Measurements from ENCODE around the gene C1S.

C1S gene

GRCh38 chr12:7093892-7094291 lies 33.4 kb downstream of the C1S start:
- H3K4me1 ChIP-seq (ENCODE audit: control insufficient read depth in 1 of 2, insufficient read depth in 2 of 2, low read length in 2 of 2) = peaks cover 4 to 17% of the 10 kb centered on the region in 2 donors

GRCh38 chr12:7096006-7096932 lies 35.8 kb downstream of the C1S start:
- peaks cover 6 to 12% of the 10 kb centered on the region in 2 donors for H3K36me3 ChIP-seq (ENCODE audit: control insufficient read depth in 1 of 2, insufficient read depth in 2 of 2, low read length in 2 of 2)
- H3K27me3 ChIP-seq (ENCODE audit: low read depth, low read length) = no peaks in the 10 kb centered on the region
- H3K9me3 ChIP-seq (ENCODE audit: control insufficient read depth in 1 of 2, low read length in 2 of 2) = no peaks in the 10 kb centered on the region
- no peak overlapping the region for H3K4me3 ChIP-seq (ENCODE audit: low read depth in 1 of 2, low read length in 2 of 2)
- peaks cover 4 to 14% of the 10 kb centered on the region in 2 donors for H3K4me1 ChIP-seq (ENCODE audit: control insufficient read depth in 1 of 2, insufficient read depth in 2 of 2, low read length in 2 of 2)
- no peak overlapping the region for H3K27ac ChIP-seq (ENCODE audit: low read length)

More at GRCh38 chr12:7093892-7094291, 33.4 kb downstream of the C1S start:
- H3K27me3 ChIP-seq (ENCODE audit: low read depth, low read length) = no peaks in the 10 kb centered on the region
- H3K9me3 ChIP-seq (ENCODE audit: control insufficient read depth in 1 of 2, low read length in 2 of 2) = no peaks in the 10 kb centered on the region
- H3K27ac ChIP-seq (ENCODE audit: low read length) = no peak overlapping the region
- no peak overlapping the region for H3K4me3 ChIP-seq (ENCODE audit: low read depth in 1 of 2, low read length in 2 of 2)
- H3K36me3 ChIP-seq (ENCODE audit: control insufficient read depth in 1 of 2, insufficient read depth in 2 of 2, low read length in 2 of 2) = peaks cover 0 to 13% of the 10 kb centered on the region in 2 donors

GRCh38 chr12:7096979-7097378 lies 36.5 kb downstream of the C1S start:
- Histone ChIP-seq H3K27me3 (ENCODE audit: low read depth, low read length) (no peaks in the 10 kb centered on the region), H3K27ac (ENCODE audit: low read length) (no peak overlapping the region), H3K9me3 (ENCODE audit: control insufficient read depth in 1 of 2, low read length in 2 of 2) (no peaks in the 10 kb centered on the region), H3K4me3 (ENCODE audit: low read depth in 1 of 2, low read length in 2 of 2) (no peak overlapping the region), H3K36me3 (ENCODE audit: control insufficient read depth in 1 of 2, insufficient read depth in 2 of 2, low read length in 2 of 2) (peaks cover 6 to 16% of the 10 kb centered on the region in 2 donors), H3K4me1 (ENCODE audit: control insufficient read depth in 1 of 2, insufficient read depth in 2 of 2, low read length in 2 of 2) (peaks cover 4 to 7% of the 10 kb centered on the region in 2 donors)

GRCh38 chr12:7099290-7099996 lies 38.9 kb downstream of the C1S start:
- Histone ChIP-seq H3K36me3 (ENCODE audit: control insufficient read depth in 1 of 2, insufficient read depth in 2 of 2, low read length in 2 of 2) (peaks cover 6 to 33% of the 10 kb centered on the region in 2 donors), H3K9me3 (ENCODE audit: control insufficient read depth in 1 of 2, low read length in 2 of 2) (no peaks in the 10 kb centered on the region), H3K4me3 (ENCODE audit: low read depth in 1 of 2, low read length in 2 of 2) (no peak overlapping the region), H3K4me1 (ENCODE audit: control insufficient read depth in 1 of 2, insufficient read depth in 2 of 2, low read length in 2 of 2) (no peaks in the 10 kb centered on the region), H3K27me3 (ENCODE audit: low read depth, low read length) (no peaks in the 10 kb centered on the region), H3K27ac (ENCODE audit: low read length) (no peak overlapping the region)

GRCh38 chr12:7100239-7100638 lies 39.7 kb downstream of the C1S start:
- Histone ChIP-seq H3K4me1 (ENCODE audit: control insufficient read depth in 1 of 2, insufficient read depth in 2 of 2, low read length in 2 of 2) (no peaks in the 10 kb centered on the region), H3K27me3 (ENCODE audit: low read depth, low read length) (no peaks in the 10 kb centered on the region), H3K4me3 (ENCODE audit: low read depth in 1 of 2, low read length in 2 of 2) (no peak overlapping the region), H3K9me3 (ENCODE audit: control insufficient read depth in 1 of 2, low read length in 2 of 2) (no peaks in the 10 kb centered on the region), H3K36me3 (ENCODE audit: control insufficient read depth in 1 of 2, insufficient read depth in 2 of 2, low read length in 2 of 2) (peaks cover 6 to 33% of the 10 kb centered on the region in 2 donors), H3K27ac (ENCODE audit: low read length) (no peak overlapping the region)

GRCh38 chr12:7101047-7101693 lies 40.7 kb downstream of the C1S start:
- peaks cover 6 to 33% of the 10 kb centered on the region in 2 donors for H3K36me3 ChIP-seq (ENCODE audit: control insufficient read depth in 1 of 2, insufficient read depth in 2 of 2, low read length in 2 of 2)
- H3K27ac ChIP-seq (ENCODE audit: low read length) = no peak overlapping the region
- H3K27me3 ChIP-seq (ENCODE audit: low read depth, low read length) = no peaks in the 10 kb centered on the region
- H3K4me3 ChIP-seq (ENCODE audit: low read depth in 1 of 2, low read length in 2 of 2) = no peak overlapping the region
- H3K4me1 ChIP-seq (ENCODE audit: control insufficient read depth in 1 of 2, insufficient read depth in 2 of 2, low read length in 2 of 2) = no peaks in the 10 kb centered on the region
- no peaks in the 10 kb centered on the region for H3K9me3 ChIP-seq (ENCODE audit: control insufficient read depth in 1 of 2, low read length in 2 of 2)

- H3K4me1 ChIP-seq (ENCODE audit: control insufficient read depth in 1 of 2, insufficient read depth in 2 of 2, low read length in 2 of 2) = no peaks in the 10 kb centered on the region
- no peak overlapping the region for H3K4me3 ChIP-seq (ENCODE audit: low read depth in 1 of 2, low read length in 2 of 2)
- H3K9me3 ChIP-seq (ENCODE audit: control insufficient read depth in 1 of 2, low read length in 2 of 2) = no peaks in the 10 kb centered on the region
- no peaks in the 10 kb centered on the region for H3K27me3 ChIP-seq (ENCODE audit: low read depth, low read length)
- peaks cover 9 to 33% of the 10 kb centered on the region in 2 donors for H3K36me3 ChIP-seq (ENCODE audit: control insufficient read depth in 1 of 2, insufficient read depth in 2 of 2, low read length in 2 of 2)
- no peak overlapping the region for H3K27ac ChIP-seq (ENCODE audit: low read length)
Observed at GRCh38 chr12:7101694-7102131, 41.2 kb downstream of the C1S start.

- H3K4me1 ChIP-seq (ENCODE audit: control insufficient read depth in 1 of 2, insufficient read depth in 2 of 2, low read length in 2 of 2) = no peaks in the 10 kb centered on the region
- no peaks in the 10 kb centered on the region for H3K27me3 ChIP-seq (ENCODE audit: low read depth, low read length)
- H3K36me3 ChIP-seq (ENCODE audit: control insufficient read depth in 1 of 2, insufficient read depth in 2 of 2, low read length in 2 of 2) = peaks cover 9 to 33% of the 10 kb centered on the region in 2 donors
Observed at GRCh38 chr12:7102582-7102981, 42.1 kb downstream of the C1S start.

GRCh38 chr12:7103837-7104584 lies 43.5 kb downstream of the C1S start:
- H3K27me3 ChIP-seq (ENCODE audit: low read depth, low read length) = no peaks in the 10 kb centered on the region
- no peak overlapping the region for H3K4me3 ChIP-seq (ENCODE audit: low read depth in 1 of 2, low read length in 2 of 2)
- no peaks in the 10 kb centered on the region for H3K9me3 ChIP-seq (ENCODE audit: control insufficient read depth in 1 of 2, low read length in 2 of 2)
- no peaks in the 10 kb centered on the region for H3K4me1 ChIP-seq (ENCODE audit: control insufficient read depth in 1 of 2, insufficient read depth in 2 of 2, low read length in 2 of 2)
- no peak overlapping the region for H3K27ac ChIP-seq (ENCODE audit: low read length)
- H3K36me3 ChIP-seq (ENCODE audit: control insufficient read depth in 1 of 2, insufficient read depth in 2 of 2, low read length in 2 of 2) = peaks cover 9 to 29% of the 10 kb centered on the region in 2 donors

More at GRCh38 chr12:7102582-7102981, 42.1 kb downstream of the C1S start:
- Histone ChIP-seq H3K9me3 (ENCODE audit: control insufficient read depth in 1 of 2, low read length in 2 of 2) (no peaks in the 10 kb centered on the region), H3K27ac (ENCODE audit: low read length) (no peak overlapping the region), H3K4me3 (ENCODE audit: low read depth in 1 of 2, low read length in 2 of 2) (no peak overlapping the region)

GRCh38 chr12:7106082-7106481 lies 45.6 kb downstream of the C1S start:
- peaks cover 3 to 21% of the 10 kb centered on the region in 2 donors for H3K36me3 ChIP-seq (ENCODE audit: control insufficient read depth in 1 of 2, insufficient read depth in 2 of 2, low read length in 2 of 2)
- peaks cover 0 to 7% of the 10 kb centered on the region in 2 donors for H3K4me1 ChIP-seq (ENCODE audit: control insufficient read depth in 1 of 2, insufficient read depth in 2 of 2, low read length in 2 of 2)
- H3K9me3 ChIP-seq (ENCODE audit: control insufficient read depth in 1 of 2, low read length in 2 of 2) = no peaks in the 10 kb centered on the region
- H3K4me3 ChIP-seq (ENCODE audit: low read depth in 1 of 2, low read length in 2 of 2) = no peak overlapping the region
- no peaks in the 10 kb centered on the region for H3K27me3 ChIP-seq (ENCODE audit: low read depth, low read length)
- no peak overlapping the region for H3K27ac ChIP-seq (ENCODE audit: low read length)
